HepG2 (cell line): Measurements from ENCODE around the gene COQ8A. TPM values are rescaled to one million over a fixed set of nuclear protein-coding genes. Genes with fewer than 3 reads are reported as not detected.

Source experiments
- ATAC-seq: fragments of 200-7000 bp; cut with Tn5 transposase; 3 replicates; pipeline ENCODE4 v1.9.1; 2020; ENCODE audit warnings: mild to moderate bottlenecking, moderate library complexity
- BruUV-seq: library from RNA; stranded (reverse); fragments of 400-500 nt; replicated peaks from 2 replicates; lab custom pipeline; 2021; lab: Mats Ljungman, UMichigan
- CTCF ChIA-PET: fragments of 300-600 bp; formaldehyde crosslinking; extraction: SDS; loops from one replicate; lab custom pipeline; 2021; ENCODE audit warnings: low total read pairs, inconsistent platforms, low intra/inter-chr PET ratio; lab: Yijun Ruan, JAX
- POLR2A ChIA-PET: fragments of 350-600 bp; sonication (Branson Sonifier 250); formaldehyde crosslinking; loops from one replicate; lab custom pipeline; 2020; ENCODE audit warnings: antibody characterized with exemption, inconsistent platforms; lab: Yijun Ruan, JAX
- DNase-seq: peaks from one replicate; pipeline ENCODE4 v3.0.0-alpha.2; 2015; ENCODE audit warnings: low spot score
- FAIRE-seq: peaks from 3 replicates; lab custom pipeline; 2011; peaks lifted over from hg19 to GRCh38; lab: Jason Lieb, UNC
- H2AFZ ChIP-seq: one replicate; pipeline ENCODE4 v1.6.1; 2011; ENCODE audit warnings: low read length, inconsistent platforms
- H3K27ac ChIP-seq: fragments of 300-600 bp; 3 replicates; pipeline ENCODE4 v1.8.0; 2011; ENCODE audit warnings: mixed run types, mild to moderate bottlenecking, mixed read lengths, low read length, inconsistent platforms; ENCODE audit not compliant: insufficient read depth; ENCODE audit errors: extremely low read length
- H3K27me3 ChIP-seq, 2 experiments: fragments of 200-600 bp in 1 of 2; 2 replicates in 1 of 2; 3 replicates in 1 of 2; pipeline versions ENCODE4 v1.6.0 to v1.8.0; 2011; ENCODE audit warnings: low read length in 2 of 2, mild to moderate bottlenecking in 2 of 2, moderate library complexity in 2 of 2, inconsistent platforms in 1 of 2; ENCODE audit not compliant: insufficient read depth in 2 of 2, control insufficient read depth in 1 of 2
- H3K36me3 ChIP-seq, 2 experiments: fragments of 200-600 bp in 1 of 2; replicated peaks in 1 of 2; 2 replicates in 1 of 2; 3 replicates in 1 of 2; pipeline versions ENCODE4 v1.5.1 to v1.8.0; 2011; ENCODE audit warnings: low read length in 2 of 2, inconsistent platforms in 1 of 2; ENCODE audit not compliant: insufficient read depth in 2 of 2, control insufficient read depth in 1 of 2
- H3K4me1 ChIP-seq: 2 replicates; pipeline ENCODE4 v1.5.1; 2012; ENCODE audit warnings: low read length, inconsistent platforms; ENCODE audit not compliant: insufficient read depth
- H3K4me2 ChIP-seq: 2 replicates; pipeline ENCODE4 v1.6.0; 2011; ENCODE audit warnings: low read depth, low read length, inconsistent platforms
- H3K4me3 ChIP-seq, 3 experiments: fragments of 200-600 bp in 1 of 3; sonication (generic), shearing (Covaris generic) in 1 of 3; replicated peaks in 1 of 3; 2 replicates each; pipeline ENCODE4 v1.5.1; 2011 to 2016; ENCODE audit warnings: low read length in 3 of 3, inconsistent platforms in 2 of 3, low read depth in 2 of 3, mild to moderate bottlenecking in 2 of 3, control low read depth in 1 of 3, mixed read lengths in 1 of 3; ENCODE audit not compliant: insufficient read depth in 1 of 3
- H3K79me2 ChIP-seq: one replicate; pipeline ENCODE4 v1.6.1; 2011; ENCODE audit warnings: low read length, inconsistent platforms; ENCODE audit not compliant: insufficient read depth
- H3K9ac ChIP-seq: 2 replicates; pipeline ENCODE4 v1.6.0; 2011; ENCODE audit warnings: mild to moderate bottlenecking, low read depth, low read length, inconsistent platforms; ENCODE audit not compliant: insufficient read depth
- H3K9me3 ChIP-seq: 2 replicates; pipeline ENCODE4 v1.5.1; 2012; ENCODE audit warnings: mild to moderate bottlenecking, low read length
- H4K20me1 ChIP-seq: 2 replicates; pipeline ENCODE4 v1.6.0; 2011; ENCODE audit warnings: inconsistent platforms, mild to moderate bottlenecking, low read length, moderate library complexity; ENCODE audit not compliant: insufficient read depth
- BCL3 ChIP-seq: sonication (generic); formaldehyde crosslinking; IDR thresholded peaks from 2 replicates; pipeline ENCODE4 v1.5.1; 2020; ENCODE audit warnings: mild to moderate bottlenecking, missing genetic modification reagents, moderate library complexity
- KLF9 ChIP-seq: IDR thresholded peaks from 2 replicates; pipeline ENCODE4 v1.6.1; 2016; ENCODE audit warnings: low read depth
- MEF2D ChIP-seq: sonication (generic); formaldehyde crosslinking; IDR thresholded peaks from 2 replicates; pipeline ENCODE4 v1.5.1; 2020; ENCODE audit warnings: mild to moderate bottlenecking, missing genetic modification reagents
- MTA3 ChIP-seq: sonication (generic); formaldehyde crosslinking; IDR thresholded peaks from 2 replicates; pipeline ENCODE4 v1.4.0; 2020; ENCODE audit warnings: missing genetic modification reagents
- RBM22 ChIP-seq: fragments of 200-400 bp; formaldehyde crosslinking; optimal IDR thresholded peaks from 2 replicates; pipeline ENCODE3; 2017; ENCODE audit warnings: mild to moderate bottlenecking, low read length, moderate library complexity
- SAP130 ChIP-seq: IDR thresholded peaks from 2 replicates; pipeline ENCODE4 v1.6.1; 2016; ENCODE audit warnings: low read depth
- SATB2 ChIP-seq: sonication (generic); formaldehyde crosslinking; IDR thresholded peaks from 2 replicates; pipeline ENCODE4 v1.5.0; 2020; ENCODE audit warnings: missing genetic modification reagents
- STAT6 ChIP-seq: sonication (generic); formaldehyde crosslinking; IDR thresholded peaks from 2 replicates; pipeline ENCODE4 v1.4.0; 2020; ENCODE audit warnings: missing genetic modification reagents, mild to moderate bottlenecking, borderline replicate concordance
- TOE1 ChIP-seq: sonication (generic); formaldehyde crosslinking; IDR thresholded peaks from 2 replicates; pipeline ENCODE4 v1.4.0; 2020; ENCODE audit warnings: mild to moderate bottlenecking, missing genetic modification reagents
- ZNF329 ChIP-seq: sonication (generic); formaldehyde crosslinking; IDR thresholded peaks from 2 replicates; pipeline ENCODE4 v1.9.0; 2021; ENCODE audit warnings: low read depth, mild to moderate bottlenecking, missing genetic modification reagents
- ZNF576 ChIP-seq: sonication (generic); formaldehyde crosslinking; IDR thresholded peaks from 2 replicates; pipeline ENCODE4 v1.4.0; 2020; ENCODE audit warnings: mild to moderate bottlenecking, missing genetic modification reagents
- WGBS: methylation state at CpG from one replicate; pipeline ENCODE4 v1.1.6; 2017; ENCODE audit warnings: low lambda C conversion rate; 5-methylcytosine and 5-hydroxymethylcytosine counted together
- in situ Hi-C: cut with HindIII; loops from 2 replicates; pipeline ENCODE4 v1.10.0; 2017; ENCODE audit warnings: low pct_unique_long_range_greater_than_20kb; ENCODE audit not compliant: extremely low pct_ligation_motif_present
- intact Hi-C: fragments of 100-400 bp; cut with micrococcal nuclease; formaldehyde crosslinking; loops from one replicate; pipeline ENCODE4 v1.10.0; 2022; ENCODE audit not compliant: unreplicated experiment
- polyA plus RNA-seq, 8 experiments: library from polyadenylated mRNA; depleted of rRNA in 3 of 8; stranded (reverse) in 7 of 8; unstranded in 1 of 8; fragments of >200 nt; fragmentation: Illumina TruSeq in 4 of 8; extraction: Trizol in 4 of 8; gene quantifications; 2 replicates each; pipeline versions ENCODE4 v1.2.1 to v1.2.3, GENCODE V29; 2011 to 2016; ENCODE audit warnings: low read depth in 4 of 8, missing spikeins in 1 of 8, mixed read lengths in 1 of 8; ENCODE audit not compliant: insufficient read depth in 1 of 8
- total RNA-seq, 5 experiments: library from RNA; depleted of rRNA; stranded (reverse); fragments of >200 nt; fragmentation: Illumina TruSeq; extraction: Trizol; gene quantifications; 2 replicates each; pipeline ENCODE4 v1.2.3, GENCODE V29; 2016; ENCODE audit warnings: low read depth in 1 of 5

The COQ8A gene
- total and polyA plus RNA-seq, 2 of the 13 experiments (the other 11 are each of a cell fraction or from before 2014, with no cell fraction given): 60.4 to 88.7 TPM

GRCh38 chr1:226986496-226987178 lies 46.5 kb downstream of the COQ8A start:
- H3K79me2 ChIP-seq: no peaks in the 10 kb centered on the region
- DNase-seq (no peak), FAIRE-seq (no peak), ATAC-seq (no peak)
- H3K27me3 ChIP-seq: no peaks in the 10 kb centered on the region
- TF ChIP-seq SATB2 (CRISPR knock-in tag) (no peak), STAT6 (CRISPR knock-in tag) (no peak), RBM22 (peak; percentile 49)
- WGBS: 96% methylated on average over 21 of the region's 21 CpGs
- H4K20me1 ChIP-seq: no peaks in the 10 kb centered on the region
- intact Hi-C loops: no loop called here
- H3K27ac ChIP-seq: no peak overlapping the region
- H2AFZ ChIP-seq: no peak overlapping the region
- peaks cover 20 to 45% of the 10 kb centered on the region in 2 experiments; a peak in 4 of 5 replicates for H3K36me3 ChIP-seq
- no peak overlapping the region for H3K4me3 ChIP-seq
- TSS peak; percentile 58 for BruUV-seq
- H3K4me2 ChIP-seq: no peak overlapping the region
- no peak overlapping the region for H3K9ac ChIP-seq
- H3K4me1 ChIP-seq: peaks cover 35% of the 10 kb centered on the region
- CTCF ChIA-PET: no interaction called here
- no peaks in the 10 kb centered on the region for H3K9me3 ChIP-seq
- in situ Hi-C loops: no loop called here
- POLR2A ChIA-PET: no interaction called here

GRCh38 chr1:226987179-226987536 lies 47.1 kb downstream of the COQ8A start:
- Histone ChIP-seq H3K27ac (no peak overlapping the region), H3K79me2 (no peaks in the 10 kb centered on the region), H3K36me3 (peaks cover 18 to 44% of the 10 kb centered on the region in 2 experiments; a peak in 4 of 5 replicates), H3K4me1 (peaks cover 35% of the 10 kb centered on the region), H4K20me1 (no peaks in the 10 kb centered on the region), H2AFZ (no peak overlapping the region), H3K4me2 (no peak overlapping the region), H3K9me3 (no peaks in the 10 kb centered on the region), H3K4me3 (no peak overlapping the region), H3K9ac (no peak overlapping the region), H3K27me3 (no peaks in the 10 kb centered on the region)
- DNase-seq (no peak), ATAC-seq (no peak), FAIRE-seq (no peak)
- intact Hi-C loops: no loop called here
- ChIA-PET CTCF (no interaction called here), POLR2A (no interaction called here)
- no TSS peak for BruUV-seq
- WGBS: 91% methylated on average over 7 of the region's 8 CpGs
- in situ Hi-C loops: no loop called here
- TF ChIP-seq KLF9 (CRISPR knock-in tag): no peak
- TF ChIP-seq MTA3 (CRISPR knock-in tag): no peak
- TF ChIP-seq SAP130: no peak
- TF ChIP-seq TOE1: no peak
- TF ChIP-seq ZNF576: no peak
- no peak for TF ChIP-seq ZNF329 (CRISPR knock-in tag)
- TF ChIP-seq MEF2D (CRISPR knock-in tag): no peak
- TF ChIP-seq BCL3 (CRISPR knock-in tag): no peak
